ENCODE data around the gene SHLD2.
"Not testable (repeated sequence)": the region's sequence is repeated elsewhere in the genome, so short reads cannot be mapped to it uniquely, and the experiment has no call there.

Gene SHLD2, protein sequence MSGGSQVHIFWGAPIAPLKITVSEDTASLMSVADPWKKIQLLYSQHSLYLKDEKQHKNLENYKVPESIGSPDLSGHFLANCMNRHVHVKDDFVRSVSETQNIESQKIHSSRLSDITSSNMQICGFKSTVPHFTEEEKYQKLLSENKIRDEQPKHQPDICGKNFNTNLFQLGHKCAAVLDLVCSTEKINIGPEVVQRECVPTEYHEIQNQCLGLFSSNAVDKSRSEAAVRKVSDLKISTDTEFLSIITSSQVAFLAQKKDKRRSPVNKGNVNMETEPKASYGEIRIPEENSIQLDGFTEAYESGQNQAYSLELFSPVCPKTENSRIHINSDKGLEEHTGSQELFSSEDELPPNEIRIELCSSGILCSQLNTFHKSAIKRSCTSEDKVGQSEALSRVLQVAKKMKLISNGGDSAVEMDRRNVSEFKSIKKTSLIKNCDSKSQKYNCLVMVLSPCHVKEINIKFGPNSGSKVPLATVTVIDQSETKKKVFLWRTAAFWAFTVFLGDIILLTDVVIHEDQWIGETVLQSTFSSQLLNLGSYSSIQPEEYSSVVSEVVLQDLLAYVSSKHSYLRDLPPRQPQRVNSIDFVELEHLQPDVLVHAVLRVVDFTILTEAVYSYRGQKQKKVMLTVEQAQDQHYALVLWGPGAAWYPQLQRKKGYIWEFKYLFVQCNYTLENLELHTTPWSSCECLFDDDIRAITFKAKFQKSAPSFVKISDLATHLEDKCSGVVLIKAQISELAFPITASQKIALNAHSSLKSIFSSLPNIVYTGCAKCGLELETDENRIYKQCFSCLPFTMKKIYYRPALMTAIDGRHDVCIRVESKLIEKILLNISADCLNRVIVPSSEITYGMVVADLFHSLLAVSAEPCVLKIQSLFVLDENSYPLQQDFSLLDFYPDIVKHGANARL

GRCh38 chr10:87094373-87095235 lies at the start of gene SHLD2, which contains the start of gene GLUD1:
Gene SHLD2 (plus strand): TSS chr10:87095206. CDS start chr10:87151355, 56,149 bp downstream.
Gene GLUD1 (minus strand): TSS chr10:87094843. CDS start chr10:87094769, 74 bp downstream.
- DNase-seq: peak; percentile 90

GRCh38 chr10:87045434-87045938 lies 49.5 kb upstream of the SHLD2 start:
- DNase-seq: no peak

DNA sequence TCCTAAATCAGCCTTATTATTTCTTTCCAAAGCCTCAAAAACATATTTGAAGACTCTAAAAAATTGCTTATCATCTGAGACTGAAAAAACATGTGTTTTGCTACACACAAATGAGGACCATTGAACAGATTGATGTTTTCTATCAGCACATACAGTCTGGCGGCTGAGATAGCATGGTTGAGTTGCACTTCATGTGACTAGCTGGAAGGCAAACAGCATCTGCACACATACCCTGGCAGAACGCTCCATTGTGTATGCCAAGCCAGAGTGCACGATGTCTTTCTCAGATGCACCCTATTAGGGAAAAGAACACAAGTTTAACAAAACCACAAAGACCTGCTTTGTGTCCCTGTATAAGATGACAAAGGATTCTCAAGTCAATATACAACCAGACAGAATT lies 41.9 kb upstream of the SHLD2 start:
- no peak for DNase-seq

DNA sequence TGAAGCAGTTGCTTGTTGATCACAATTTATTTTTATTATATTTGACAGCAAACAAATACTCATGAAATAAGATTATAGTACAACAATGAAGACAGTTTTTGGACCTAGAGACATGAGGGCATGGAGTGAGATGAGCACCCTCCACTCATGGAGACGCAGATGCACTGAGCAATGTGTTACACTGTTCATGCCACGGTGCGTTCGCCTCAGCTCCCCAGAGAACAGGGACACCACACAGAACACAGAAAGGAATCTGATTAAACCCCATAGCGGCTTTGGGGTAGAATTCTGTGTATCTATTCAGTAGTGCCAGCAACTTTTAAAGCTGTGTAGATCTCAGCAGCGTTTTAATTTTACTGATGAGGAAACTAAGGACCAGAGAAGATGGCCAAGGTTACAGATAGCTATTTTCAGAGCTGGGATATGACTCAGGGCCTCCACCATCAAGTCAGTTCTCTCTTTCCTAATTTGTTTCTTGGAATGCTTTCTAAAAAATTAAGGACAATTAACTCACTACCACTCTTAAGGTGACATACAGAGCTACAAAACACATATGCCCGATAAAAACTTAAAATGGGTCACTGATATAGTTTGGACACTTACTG lies 41.3 kb upstream of the SHLD2 start:
- no peak for DNase-seq

GRCh38 chr10:87054373-87055295 lies 40.4 kb upstream of the SHLD2 start:
- no peak for DNase-seq

- DNase-seq: no peak
Observed at GRCh38 chr10:87058171-87058570, 36.8 kb upstream of the SHLD2 start.

GRCh38 chr10:87059401-87059800 lies 35.6 kb upstream of the SHLD2 start:
- no peak for DNase-seq

DNA sequence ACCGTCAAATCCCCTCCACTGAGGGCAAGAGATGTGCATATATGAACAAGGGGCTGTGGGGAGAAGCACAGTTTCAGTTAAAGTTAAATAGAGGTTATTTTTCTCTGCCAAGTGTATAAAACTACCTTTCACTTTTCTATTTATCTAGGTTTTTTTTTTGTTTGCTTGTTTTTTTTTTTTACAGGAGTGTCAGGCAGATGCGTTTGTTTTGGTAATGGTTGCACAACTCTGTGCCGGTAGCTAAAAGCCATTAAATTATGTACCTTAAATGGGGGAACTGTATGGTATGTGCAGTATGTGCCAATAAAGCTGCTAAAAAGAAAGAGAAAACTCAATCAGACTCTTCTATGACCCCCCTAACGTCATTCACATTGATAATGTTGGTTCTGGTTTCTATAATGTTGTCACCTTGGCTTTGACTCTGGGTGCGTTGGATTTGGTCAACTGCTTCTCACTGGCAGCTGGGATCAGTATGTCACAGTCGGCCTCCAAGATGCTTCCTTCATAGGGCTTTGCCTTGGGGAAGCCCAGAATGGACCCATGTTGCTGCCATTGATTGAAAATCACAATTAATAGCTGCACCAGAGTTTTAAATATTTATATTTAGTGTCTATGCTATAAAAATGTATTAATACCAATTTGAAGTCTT lies 34.6 kb upstream of the SHLD2 start:
- no peak for DNase-seq

- no peak for DNase-seq
Observed at GRCh38 chr10:87064651-87065050, 30.4 kb upstream of the SHLD2 start.

DNA sequence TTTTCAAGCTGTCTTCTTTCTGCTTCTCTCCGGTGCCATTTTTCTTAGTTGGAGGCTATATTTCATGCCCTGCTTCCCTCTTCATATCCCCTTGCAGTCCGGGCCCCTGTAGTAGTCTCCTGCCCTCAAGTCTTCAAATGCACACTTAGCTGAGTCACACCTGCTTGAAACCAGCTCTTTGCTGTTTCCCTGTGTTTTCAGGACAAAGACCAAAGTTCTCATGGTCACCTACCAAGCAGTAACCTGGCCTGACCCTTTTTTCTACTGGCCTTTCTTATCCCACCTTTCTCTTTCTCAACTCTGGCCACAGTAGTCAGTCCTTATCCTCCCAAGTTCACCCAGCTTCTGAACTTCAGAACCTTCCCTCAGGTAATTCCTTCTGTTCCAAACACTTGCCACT lies 28.8 kb upstream of the SHLD2 start:
- DNase-seq: no peak

GRCh38 chr10:87066865-87067264 lies 28.1 kb upstream of the SHLD2 start:
- DNase-seq: no peak

- DNase-seq: no peak
Observed at GRCh38 chr10:87068281-87068680, 26.7 kb upstream of the SHLD2 start.

GRCh38 chr10:87072449-87072848 lies 22.6 kb upstream of the SHLD2 start:
- no peak for DNase-seq

- not testable (repeated sequence) for DNase-seq
Observed at GRCh38 chr10:87076421-87076820, 18.6 kb upstream of the SHLD2 start.

GRCh38 chr10:87079106-87079836 lies 15.7 kb upstream of the SHLD2 start:
- no peak for DNase-seq

DNA sequence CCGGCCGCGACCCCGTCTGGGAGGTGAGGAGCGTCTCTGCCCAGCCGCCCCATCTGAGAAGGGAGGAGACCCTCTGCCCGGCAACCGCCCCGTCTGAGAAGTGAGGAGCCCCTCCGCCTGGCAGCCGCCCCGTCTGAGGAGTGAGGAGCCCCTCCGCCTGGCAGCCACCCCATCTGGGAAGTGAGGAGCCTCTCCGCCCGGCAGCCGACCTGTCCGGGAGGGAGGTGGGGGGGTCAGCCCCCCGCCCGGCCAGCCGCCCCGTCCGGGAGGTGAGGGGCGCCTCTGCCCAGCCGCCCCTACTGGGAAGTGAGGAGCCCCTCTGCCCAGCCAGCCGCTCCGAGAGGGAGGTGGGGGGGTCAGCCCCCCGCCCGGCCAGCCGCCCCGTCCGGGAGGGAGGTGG lies 14.4 kb upstream of the SHLD2 start:
- DNase-seq: not testable (repeated sequence)

DNA sequence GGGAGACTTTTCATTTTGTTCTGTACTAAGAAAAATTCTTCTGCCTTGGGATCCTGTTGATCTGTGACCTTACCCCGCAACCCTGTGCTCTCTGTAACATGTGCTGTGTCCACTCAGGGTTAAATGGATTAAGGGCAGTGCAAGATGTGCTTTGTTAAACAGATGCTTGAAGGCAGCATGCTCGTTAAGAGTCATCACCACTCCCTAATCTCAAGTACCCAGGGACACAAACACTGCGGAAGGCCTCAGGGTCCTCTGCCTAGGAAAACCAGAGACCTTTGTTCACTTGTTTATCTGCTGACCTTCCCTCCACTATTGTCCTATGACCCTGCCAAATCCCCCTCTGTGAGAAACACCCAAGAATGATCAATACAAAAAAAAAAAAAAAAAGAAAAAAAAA lies 13.4 kb upstream of the SHLD2 start:
- not testable (repeated sequence) for DNase-seq

- DNase-seq: not testable (repeated sequence)
Observed at GRCh38 chr10:87082219-87082618, 12.8 kb upstream of the SHLD2 start.

DNA sequence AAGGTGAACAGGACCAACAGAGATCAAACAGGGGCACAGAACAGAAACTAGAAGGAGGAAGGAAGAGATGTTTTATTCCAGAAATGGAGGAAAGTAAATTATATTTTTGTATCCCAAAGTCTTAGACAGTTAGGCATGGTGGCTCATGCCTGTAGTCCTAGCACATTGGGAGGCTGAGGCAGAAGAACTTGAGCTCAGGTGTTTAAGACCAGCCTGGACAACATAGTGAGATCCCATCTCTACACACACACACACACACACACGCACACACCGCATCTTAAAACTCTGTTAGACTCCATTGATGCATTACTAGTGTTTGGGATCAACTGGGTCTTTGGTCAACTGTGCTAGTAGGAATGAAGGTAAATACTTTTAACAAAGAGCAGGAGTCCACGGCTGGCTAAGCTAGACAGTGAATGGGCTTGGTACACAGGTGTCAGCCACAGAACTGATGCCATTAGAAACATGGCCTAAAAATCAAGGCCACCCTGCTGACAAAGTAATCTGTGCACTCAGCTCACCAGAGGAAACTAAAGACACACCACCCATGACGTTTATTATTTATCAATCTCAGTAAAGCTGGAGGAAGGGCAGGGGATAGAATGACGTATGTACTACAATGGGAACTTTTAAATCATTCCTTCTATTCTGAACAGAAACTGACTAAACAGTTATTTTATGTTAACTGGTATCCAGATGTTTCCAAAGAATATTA lies 11.3 kb upstream of the SHLD2 start:
- DNase-seq: not testable (repeated sequence)
